PFSK-1 (cell line): Measurements from ENCODE around the gene HTRA2.

ENCODE experiments used
- FOXP2 ChIP-seq: optimal IDR thresholded peaks from 2 replicates; pipeline ENCODE3; 2011; ENCODE audit warnings: borderline replicate concordance, control low read depth, inconsistent platforms; ENCODE audit not compliant: insufficient read depth; ENCODE audit errors: extremely low read length, extremely low read depth
- POLR2AphosphoS5 ChIP-seq: IDR thresholded peaks from 2 replicates; pipeline ENCODE4 v1.6.1; 2012; ENCODE audit warnings: low read depth, mild to moderate bottlenecking, control low read depth, low read length, moderate library complexity
- SIN3A ChIP-seq: IDR thresholded peaks from 2 replicates; pipeline ENCODE4 v1.6.1; 2012; ENCODE audit warnings: mild to moderate bottlenecking, low read length, moderate library complexity, borderline replicate concordance; ENCODE audit not compliant: insufficient read depth
- TAF1 ChIP-seq: IDR thresholded peaks from 2 replicates; pipeline ENCODE4 v1.6.1; 2012; ENCODE audit warnings: low read length, control low read depth, borderline replicate concordance; ENCODE audit not compliant: insufficient read depth
- TF ChIP-seq, protein P1 (sequence below), 2 experiments: IDR thresholded peaks; 2 replicates each; pipeline versions ENCODE4 v1.6.1 to v1.8.0; 2011 to 2012; ENCODE audit warnings: low read depth in 2 of 2, low read length in 2 of 2, control low read depth in 1 of 2, inconsistent platforms in 1 of 2, mild to moderate bottlenecking in 1 of 2, moderate library complexity in 1 of 2; ENCODE audit not compliant: insufficient read depth in 1 of 2

HTRA2 gene

DNA sequence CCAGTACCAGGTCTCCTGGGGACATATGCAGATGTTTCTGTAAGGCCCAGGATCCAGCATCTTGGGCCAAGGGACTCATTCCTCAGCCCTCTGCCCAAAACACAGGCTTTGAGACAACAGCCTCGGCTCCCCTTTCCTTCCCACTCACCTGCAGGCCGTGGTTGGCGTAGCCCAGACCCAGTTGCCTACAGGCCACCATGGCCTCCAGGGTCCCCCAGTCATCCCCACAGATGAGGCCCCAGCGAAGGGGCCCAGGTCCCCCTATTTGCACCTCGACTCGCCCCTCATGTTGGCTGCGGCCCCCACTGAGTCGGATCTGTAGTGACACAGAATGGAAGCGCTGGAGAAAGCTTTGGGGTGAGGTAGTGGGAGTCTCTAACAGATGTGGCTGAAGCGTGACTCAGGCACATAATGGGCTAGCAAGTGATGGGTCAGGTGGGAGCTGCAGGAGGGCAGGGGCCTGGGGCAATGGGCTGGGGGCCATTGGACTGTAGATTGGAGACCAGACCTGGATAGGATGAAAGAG lies 5.8 kb downstream of the HTRA2 start:
- TF ChIP-seq FOXP2 (no peak), SIN3A (no peak), POLR2AphosphoS5 (no peak)

- TF ChIP-seq, protein P1, sequence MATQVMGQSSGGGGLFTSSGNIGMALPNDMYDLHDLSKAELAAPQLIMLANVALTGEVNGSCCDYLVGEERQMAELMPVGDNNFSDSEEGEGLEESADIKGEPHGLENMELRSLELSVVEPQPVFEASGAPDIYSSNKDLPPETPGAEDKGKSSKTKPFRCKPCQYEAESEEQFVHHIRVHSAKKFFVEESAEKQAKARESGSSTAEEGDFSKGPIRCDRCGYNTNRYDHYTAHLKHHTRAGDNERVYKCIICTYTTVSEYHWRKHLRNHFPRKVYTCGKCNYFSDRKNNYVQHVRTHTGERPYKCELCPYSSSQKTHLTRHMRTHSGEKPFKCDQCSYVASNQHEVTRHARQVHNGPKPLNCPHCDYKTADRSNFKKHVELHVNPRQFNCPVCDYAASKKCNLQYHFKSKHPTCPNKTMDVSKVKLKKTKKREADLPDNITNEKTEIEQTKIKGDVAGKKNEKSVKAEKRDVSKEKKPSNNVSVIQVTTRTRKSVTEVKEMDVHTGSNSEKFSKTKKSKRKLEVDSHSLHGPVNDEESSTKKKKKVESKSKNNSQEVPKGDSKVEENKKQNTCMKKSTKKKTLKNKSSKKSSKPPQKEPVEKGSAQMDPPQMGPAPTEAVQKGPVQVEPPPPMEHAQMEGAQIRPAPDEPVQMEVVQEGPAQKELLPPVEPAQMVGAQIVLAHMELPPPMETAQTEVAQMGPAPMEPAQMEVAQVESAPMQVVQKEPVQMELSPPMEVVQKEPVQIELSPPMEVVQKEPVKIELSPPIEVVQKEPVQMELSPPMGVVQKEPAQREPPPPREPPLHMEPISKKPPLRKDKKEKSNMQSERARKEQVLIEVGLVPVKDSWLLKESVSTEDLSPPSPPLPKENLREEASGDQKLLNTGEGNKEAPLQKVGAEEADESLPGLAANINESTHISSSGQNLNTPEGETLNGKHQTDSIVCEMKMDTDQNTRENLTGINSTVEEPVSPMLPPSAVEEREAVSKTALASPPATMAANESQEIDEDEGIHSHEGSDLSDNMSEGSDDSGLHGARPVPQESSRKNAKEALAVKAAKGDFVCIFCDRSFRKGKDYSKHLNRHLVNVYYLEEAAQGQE (IDR thresholded peaks at IDR 0.05; ENCODE audit: insufficient read depth in 1 of 2, low read depth in 2 of 2, low read length in 2 of 2) = no peak
- TF ChIP-seq FOXP2 (no peak), SIN3A (no peak), POLR2AphosphoS5 (no peak), TAF1 (no peak)
Measured at GRCh38 chr2:74536166-74536950, 6.6 kb downstream of the HTRA2 start.

GRCh38 chr2:74537140-74537539 lies 7.4 kb downstream of the HTRA2 start:
- TF ChIP-seq SIN3A (no peak), FOXP2 (no peak), TAF1 (no peak), POLR2AphosphoS5 (no peak)
- TF ChIP-seq, protein P1 (IDR thresholded peaks at IDR 0.05; ENCODE audit: insufficient read depth in 1 of 2, low read depth in 2 of 2, low read length in 2 of 2) = no peak

- TF ChIP-seq, protein P1 (IDR thresholded peaks at IDR 0.05; ENCODE audit: insufficient read depth in 1 of 2, low read depth in 2 of 2, low read length in 2 of 2) = no peak
- TF ChIP-seq TAF1 = no peak
- no peak for TF ChIP-seq FOXP2
- no peak for TF ChIP-seq POLR2AphosphoS5
- TF ChIP-seq SIN3A = no peak
Measured at GRCh38 chr2:74538881-74539339, 9.2 kb downstream of the HTRA2 start.

GRCh38 chr2:74540291-74540690 lies 10.6 kb downstream of the HTRA2 start:
- TF ChIP-seq SIN3A (no peak), TAF1 (no peak), FOXP2 (no peak), POLR2AphosphoS5 (no peak)
- TF ChIP-seq, protein P1 (IDR thresholded peaks at IDR 0.05; ENCODE audit: insufficient read depth in 1 of 2, low read depth in 2 of 2, low read length in 2 of 2) = no peak
